Liver (tissue), 9 donors: ENCODE results near the gene DCTN5. TPM values are rescaled to one million over a fixed set of nuclear protein-coding genes. Genes with fewer than 3 reads are reported as not detected.

Experiments used
- DNase-seq: peaks from one replicate; pipeline ENCODE4 v3.0.0-alpha.2; 2017; ENCODE audit warnings: low spot score
- H3K27ac ChIP-seq, 2 donors: one replicate each; pipeline ENCODE4 v1.7.0; 2013; ENCODE audit warnings: inconsistent platforms in 2 of 2, low read length in 2 of 2, control low read depth in 1 of 2, low read depth in 1 of 2, mild to moderate bottlenecking in 1 of 2
- H3K27me3 ChIP-seq, 4 donors: one replicate each; pipeline versions ENCODE4 v1.6.1 to v1.7.0; 2013; ENCODE audit warnings: low read length in 3 of 4, inconsistent platforms in 1 of 4, mild to moderate bottlenecking in 1 of 4, moderate library complexity in 1 of 4; ENCODE audit not compliant: control insufficient read depth in 4 of 4, insufficient read depth in 4 of 4
- H3K36me3 ChIP-seq, 4 donors: one replicate each; pipeline versions ENCODE4 v1.6.1 to v1.7.0; 2013; ENCODE audit warnings: low read length in 3 of 4, mild to moderate bottlenecking in 3 of 4, low read depth in 1 of 4, moderate library complexity in 1 of 4; ENCODE audit not compliant: control insufficient read depth in 4 of 4, insufficient read depth in 3 of 4
- H3K4me1 ChIP-seq, 4 donors: one replicate each; pipeline versions ENCODE4 v1.6.1 to v1.7.0; 2013; ENCODE audit warnings: low read length in 3 of 4, mild to moderate bottlenecking in 3 of 4, moderate library complexity in 1 of 4; ENCODE audit not compliant: control insufficient read depth in 4 of 4, insufficient read depth in 4 of 4
- H3K4me3 ChIP-seq, 3 donors: one replicate each; pipeline versions ENCODE4 v1.6.1 to v1.7.0; 2013; ENCODE audit warnings: low read length in 3 of 3, control low read depth in 1 of 3, low read depth in 1 of 3, mild to moderate bottlenecking in 1 of 3
- H3K9ac ChIP-seq, 2 donors: one replicate each; pipeline ENCODE4 v1.7.0; 2013; ENCODE audit warnings: low read length in 2 of 2, mild to moderate bottlenecking in 2 of 2, moderate library complexity in 2 of 2, control low read depth in 1 of 2, low read depth in 1 of 2
- H3K9me3 ChIP-seq, 4 donors: one replicate each; pipeline versions ENCODE4 v1.6.1 to v1.7.0; 2013; ENCODE audit warnings: low read length in 3 of 4; ENCODE audit not compliant: control insufficient read depth in 4 of 4
- ATF3 ChIP-seq: IDR thresholded peaks from 2 replicates; pipeline ENCODE4 v1.6.1; 2016; ENCODE audit warnings: antibody characterized with exemption
- CTCF ChIP-seq: fragments of 150-350 bp; IDR thresholded peaks from 2 replicates; pipeline ENCODE4 v1.5.1; 2017; ENCODE audit warnings: improper control_type of control experiment, low read depth, low read length; ENCODE audit not compliant: missing input control
- EGR1 ChIP-seq, 2 donors: IDR thresholded peaks; 2 replicates each; pipeline ENCODE4 v1.6.1; 2016 to 2018; ENCODE audit warnings: antibody characterized with exemption in 2 of 2, low read depth in 2 of 2
- FOXA1 ChIP-seq: IDR thresholded peaks from 2 replicates; pipeline ENCODE4 v1.6.1; 2016; ENCODE audit warnings: antibody characterized with exemption
- GABPA ChIP-seq, 2 donors: IDR thresholded peaks in 1 of 2; conservative IDR thresholded peaks in 1 of 2; 2 replicates each; pipeline ENCODE4 v1.6.1; 2016; ENCODE audit warnings: antibody characterized with exemption in 2 of 2, mild to moderate bottlenecking in 1 of 2, moderate library complexity in 1 of 2
- HNF4A ChIP-seq, 2 donors: conservative IDR thresholded peaks; 2 replicates each; pipeline ENCODE4 v1.6.1; 2016; ENCODE audit warnings: antibody characterized with exemption in 2 of 2, mild to moderate bottlenecking in 2 of 2
- JUND ChIP-seq, 2 donors: IDR thresholded peaks; 2 replicates each; pipeline ENCODE4 v1.6.1; 2016; ENCODE audit warnings: antibody characterized with exemption in 2 of 2
- MAX ChIP-seq: IDR thresholded peaks from 2 replicates; pipeline ENCODE4 v1.6.1; 2016; ENCODE audit warnings: antibody characterized with exemption
- RAD21 ChIP-seq, 2 donors: IDR thresholded peaks; 2 replicates each; pipeline ENCODE4 v1.6.1; 2016; ENCODE audit warnings: antibody characterized with exemption in 2 of 2, mild to moderate bottlenecking in 2 of 2
- REST ChIP-seq: IDR thresholded peaks from 2 replicates; pipeline ENCODE4 v1.6.1; 2016; ENCODE audit warnings: antibody characterized with exemption, mild to moderate bottlenecking
- RXRA ChIP-seq, 2 donors: IDR thresholded peaks; 2 replicates each; pipeline ENCODE4 v1.6.1; 2017 to 2018; ENCODE audit warnings: antibody characterized with exemption in 2 of 2, mild to moderate bottlenecking in 1 of 2
- SP1 ChIP-seq: IDR thresholded peaks from 2 replicates; pipeline ENCODE4 v1.6.1; 2018; ENCODE audit warnings: antibody characterized with exemption, mild to moderate bottlenecking
- TAF1 ChIP-seq: conservative IDR thresholded peaks from 2 replicates; pipeline ENCODE4 v1.6.1; 2016; ENCODE audit warnings: antibody characterized with exemption, mild to moderate bottlenecking
- YY1 ChIP-seq: IDR thresholded peaks from 2 replicates; pipeline ENCODE4 v1.6.1; 2016; ENCODE audit warnings: antibody characterized with exemption, mild to moderate bottlenecking
- ZBTB33 ChIP-seq: IDR thresholded peaks from 2 replicates; pipeline ENCODE4 v1.6.1; 2016; ENCODE audit warnings: antibody characterized with exemption
- WGBS: extraction: QIAGEN DNeasy Blood & Tissue Kit; methylation state at CpG from one replicate; pipeline ENCODE4 v1.1.7; 2013; 5-methylcytosine and 5-hydroxymethylcytosine counted together
- polyA plus RNA-seq, 2 donors: library from polyadenylated mRNA; stranded (reverse) in 1 of 2; unstranded in 1 of 2; fragments of 200-250 nt in 1 of 2; fragments of >200 nt in 1 of 2; fragmentation: Nextera tagmentation in 1 of 2; extraction: Ambion mirVana in 1 of 2; gene quantifications; one replicate each; pipeline versions ENCODE4 v1.2.1 to v1.2.3, GENCODE V29; 2013 to 2015
- total RNA-seq, 2 donors: library from RNA; depleted of rRNA; stranded (reverse); fragments of >200 nt; gene quantifications; one replicate each; pipeline ENCODE4 v1.2.3, GENCODE V29; 2014
- donor health status: healthy.
- donor health status: healthy.
- donor health status: healthy.
- donor health status: healthy.
- donor health status: healthy.

Gene DCTN5
- total and polyA plus RNA-seq, 4 donors = 8.3 to 20.9 (median 16.0) TPM

- 71% methylated on average over 8 of the region's 8 CpGs for WGBS
- Histone ChIP-seq H3K4me1 (no peaks in the 10 kb centered on the region), H3K36me3 (no peaks in the 10 kb centered on the region), H3K9ac (no peak overlapping the region), H3K27ac (no peak overlapping the region), H3K4me3 (no peak overlapping the region), H3K9me3 (peaks cover 0 to 3% (median 0%) of the 10 kb centered on the region in 4 donors), H3K27me3 (peaks cover 0 to 4% (median 0%) of the 10 kb centered on the region in 4 donors)
- DNase-seq = no peak
- no peak for TF ChIP-seq ATF3
- no peak for TF ChIP-seq RAD21 (IDR thresholded peaks at IDR 0.05)
- TF ChIP-seq REST = no peak
- no peak for TF ChIP-seq MAX
Measured at GRCh38 chr16:23724096-23724784, 83.0 kb downstream of the DCTN5 start.

GRCh38 chr16:23724785-23725131 lies 83.5 kb downstream of the DCTN5 start:
- Histone ChIP-seq H3K4me1 (no peaks in the 10 kb centered on the region), H3K9me3 (peaks cover 0 to 3% (median 0%) of the 10 kb centered on the region in 4 donors), H3K4me3 (no peak overlapping the region), H3K27me3 (peaks cover 0 to 4% (median 0%) of the 10 kb centered on the region in 4 donors), H3K36me3 (no peaks in the 10 kb centered on the region), H3K9ac (no peak overlapping the region), H3K27ac (no peak overlapping the region)
- no peak for DNase-seq
- WGBS = 62% methylated on average over 3 of the region's 3 CpGs
- TF ChIP-seq MAX (no peak), EGR1 (IDR thresholded peaks at IDR 0.05; ENCODE audit: low read depth in 2 of 2) (no peak), SP1 (no peak), FOXA1 (no peak), ATF3 (no peak), HNF4A (conservative IDR thresholded peaks at IDR 0.05) (no peak), RAD21 (IDR thresholded peaks at IDR 0.05) (no peak), YY1 (no peak), JUND (IDR thresholded peaks at IDR 0.05) (no peak), ZBTB33 (no peak), GABPA (IDR thresholded peaks at IDR 0.05 in 1 of 2, conservative IDR thresholded peaks at IDR 0.05 in 1 of 2) (no peak), CTCF (no peak), RXRA (IDR thresholded peaks at IDR 0.05) (no peak), REST (no peak), TAF1 (no peak)
